ENCODE results near the gene ADGRE1. TPM values are rescaled to one million over a fixed set of nuclear protein-coding genes. Genes with fewer than 3 reads are reported as not detected.

ADGRE1 gene
- total and polyA plus RNA-seq, 2 of the 8 experiments (the other 6 are each of a cell fraction or from before 2014, with no cell fraction given) = not detected

DNA sequence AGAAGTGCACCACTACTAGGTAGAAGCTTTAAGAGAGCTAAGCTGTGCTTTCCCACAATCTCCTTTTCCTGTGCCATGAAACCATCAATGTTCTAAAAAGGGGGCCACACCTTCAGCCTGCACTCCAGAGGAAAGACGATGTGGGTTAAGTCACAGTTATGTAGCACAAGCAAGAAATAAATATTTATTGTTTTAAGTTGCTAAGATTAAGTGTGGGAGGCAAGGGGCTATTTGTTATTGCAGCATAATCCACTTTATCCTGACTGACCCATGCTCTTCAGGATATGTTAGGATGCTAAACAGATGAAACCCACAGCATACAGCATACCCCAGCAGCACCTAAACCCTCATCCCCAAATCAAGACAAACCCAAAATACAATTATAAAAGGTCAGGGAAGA, 69.2 kb downstream of the ADGRE1 start:
- Histone ChIP-seq H4K5ac (ENCODE audit: insufficient read length, low read depth, low read length) (no peak overlapping the region), H3K23ac (ENCODE audit: insufficient read length) (no peak overlapping the region), H2BK12ac (ENCODE audit: low read depth, low read length) (no peak overlapping the region), H3K18ac (ENCODE audit: extremely low read depth, low read length) (no peak overlapping the region), H4K8ac (ENCODE audit: extremely low read depth, insufficient read depth, low read length) (no peak overlapping the region), H2AFZ (ENCODE audit: low read length) (no peak overlapping the region), H3K4ac (replicated peaks; ENCODE audit: insufficient read length, low read depth, low read length) (no peak overlapping the region), H3K27ac (ENCODE audit: low read depth, low read length) (no peak overlapping the region), H2BK15ac (ENCODE audit: low read length) (no peak overlapping the region), H2BK5ac (ENCODE audit: low read depth, low read length) (no peak overlapping the region), H3K9ac (replicated peaks in 1 of 4; ENCODE audit: extremely low read depth in 1 of 4, low read depth in 3 of 4, low read length in 3 of 4) (no peak overlapping the region), H3K27me3 (replicated peaks in 1 of 4; ENCODE audit: control insufficient read depth in 3 of 4, extremely low read depth in 1 of 4, insufficient read depth in 3 of 4, low read length in 3 of 4) (no peaks in the 10 kb centered on the region), H3K14ac (ENCODE audit: insufficient read length) (no peak overlapping the region), H3K4me2 (ENCODE audit: insufficient read depth in 1 of 2, low read depth in 2 of 2, low read length in 2 of 2) (no peak overlapping the region), H3K4me3 (ENCODE audit: extremely low read depth in 1 of 4, insufficient read depth in 2 of 4, low read depth in 3 of 4, low read length in 4 of 4) (no peak overlapping the region), H4K20me1 (replicated peaks in 1 of 2; ENCODE audit: control insufficient read depth in 1 of 2, insufficient read depth in 2 of 2, low read length in 2 of 2) (peaks cover 0 to 6% of the 10 kb centered on the region in 2 experiments), H3K4me1 (replicated peaks in 1 of 4; ENCODE audit: control insufficient read depth in 3 of 4, insufficient read depth in 4 of 4, low read length in 3 of 4) (no peaks in the 10 kb centered on the region), H3K79me1 (ENCODE audit: low read depth, low read length) (no peaks in the 10 kb centered on the region), H2AK5ac (ENCODE audit: low read depth, low read length) (no peak overlapping the region), H3K36me3 (ENCODE audit: control insufficient read depth in 2 of 4, insufficient read depth in 4 of 4, low read length in 3 of 4) (no peaks in the 10 kb centered on the region), H3K79me2 (ENCODE audit: control insufficient read depth in 1 of 2, insufficient read depth in 2 of 2, low read length in 2 of 2) (no peaks in the 10 kb centered on the region), H3K23me2 (ENCODE audit: low read depth, low read length) (peaks cover 8% of the 10 kb centered on the region; the same call in 1 of the 2 replicates), H4K91ac (replicated peaks; ENCODE audit: insufficient read length, low read length) (no peak overlapping the region), H3K56ac (replicated peaks; ENCODE audit: insufficient read length, low read depth, low read length) (no peak overlapping the region), H2BK120ac (replicated peaks; ENCODE audit: low read depth, low read length) (no peak overlapping the region), H3K9me3 (ENCODE audit: insufficient read depth in 2 of 2, low read depth in 1 of 2, low read length in 1 of 2) (peaks cover 54 to 81% of the 10 kb centered on the region in 2 experiments), H2BK20ac (ENCODE audit: low read length) (no peak overlapping the region)
- FAIRE-seq (no peak), DNase-seq (ENCODE audit: low read depth in 1 of 2, low spot score in 2 of 2) (no peak)
- POLR2A ChIA-PET (ENCODE audit: partially characterized antibody) = no interaction called here
- WGBS, 2 experiments (ENCODE audit: extremely low coverage in 1 of 2, insufficient coverage in 1 of 2, insufficient read length in 1 of 2, insufficient replicate concordance in 2 of 2, low coverage in 1 of 2, low lambda C conversion rate in 2 of 2, missing lambda C conversion rate in 1 of 2) = 82% methylated on average over 1 of the region's 1 CpG; no CpG with 5 or more reads in 1 of the 2 experiments
- CTCF ChIA-PET (ENCODE audit: partially characterized antibody) = no interaction called here
- TF ChIP-seq SIRT6 (IDR thresholded peaks at IDR 0.05; ENCODE audit: low read length) (no peak), RNF2 (IDR thresholded peaks at IDR 0.05; ENCODE audit: borderline replicate concordance, low read depth, low read length, missing control alignments, poor library complexity, severe bottlenecking) (no peak), NANOG (IDR thresholded peaks at IDR 0.05; ENCODE audit: insufficient read depth, low read depth, low read length, poor library complexity, severe bottlenecking) (no peak), POLR2A (IDR thresholded peaks at IDR 0.05; ENCODE audit: control extremely low read depth in 1 of 2, low read depth in 2 of 2, low read length in 2 of 2) (no peak), YY1 (IDR thresholded peaks at IDR 0.05; ENCODE audit: low read depth, low read length) (no peak), CEBPB (IDR thresholded peaks at IDR 0.05; ENCODE audit: low read depth, low read length) (no peak), KDM4A (IDR thresholded peaks at IDR 0.05; ENCODE audit: low read depth, low read length, severe bottlenecking) (no peak), PHF8 (conservative IDR thresholded peaks at IDR 0.05; ENCODE audit: low read depth, low read length) (no peak), NRF1 (IDR thresholded peaks at IDR 0.05; ENCODE audit: low read depth, low read length) (no peak), TCF12 (IDR thresholded peaks at IDR 0.05; ENCODE audit: low read depth, low read length) (no peak), CBX5 (IDR thresholded peaks at IDR 0.05; ENCODE audit: low read depth, low read length) (no peak), MAFK (IDR thresholded peaks at IDR 0.05; ENCODE audit: low read depth, low read length) (no peak)

Data from H1 (cell line).